NCI-H2171 (cell line): ENCODE measurements around the gene PIGV.
"Not testable (repeated sequence)": the region's sequence is repeated elsewhere in the genome, so short reads cannot be mapped to it uniquely, and the experiment has no call there.

Source experiments
- DNase-seq: peaks from one replicate; lab custom pipeline; 2025; lab: John Stamatoyannopoulos, UW

Gene PIGV

DNA sequence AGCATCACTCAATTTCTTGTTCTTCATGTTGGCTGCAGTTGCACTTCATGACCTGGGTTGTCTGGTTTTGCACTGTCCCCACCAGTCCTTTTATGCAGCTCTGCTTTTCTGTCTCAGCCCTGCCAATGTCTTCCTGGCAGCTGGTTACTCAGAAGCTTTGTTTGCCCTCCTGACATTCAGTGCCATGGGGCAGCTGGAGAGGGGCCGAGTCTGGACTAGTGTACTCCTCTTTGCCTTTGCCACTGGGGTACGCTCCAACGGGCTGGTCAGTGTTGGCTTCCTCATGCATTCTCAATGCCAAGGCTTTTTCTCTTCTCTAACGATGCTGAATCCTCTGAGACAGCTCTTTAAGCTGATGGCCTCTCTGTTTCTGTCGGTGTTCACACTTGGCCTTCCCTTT is 6.6 kb downstream of the PIGV start:
- no peak for DNase-seq

DNA sequence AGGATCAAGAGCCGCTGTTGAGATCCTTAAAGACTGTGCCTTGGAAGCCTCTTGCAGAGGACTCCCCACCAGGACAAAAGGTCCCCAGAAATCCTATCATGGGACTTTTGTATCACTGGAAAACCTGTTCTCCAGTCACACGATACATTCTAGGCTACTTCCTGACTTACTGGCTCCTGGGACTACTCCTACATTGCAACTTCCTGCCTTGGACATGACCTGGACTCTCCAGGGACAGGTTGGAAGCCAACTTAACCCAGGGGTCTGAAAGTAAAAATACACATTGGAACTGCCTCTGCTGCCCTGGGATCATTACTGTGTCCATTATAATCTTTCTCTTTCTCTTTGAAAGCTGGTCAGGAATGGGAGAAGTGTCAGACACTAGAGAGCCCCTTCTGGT is 9.9 kb downstream of the PIGV start:
- no peak for DNase-seq

DNA sequence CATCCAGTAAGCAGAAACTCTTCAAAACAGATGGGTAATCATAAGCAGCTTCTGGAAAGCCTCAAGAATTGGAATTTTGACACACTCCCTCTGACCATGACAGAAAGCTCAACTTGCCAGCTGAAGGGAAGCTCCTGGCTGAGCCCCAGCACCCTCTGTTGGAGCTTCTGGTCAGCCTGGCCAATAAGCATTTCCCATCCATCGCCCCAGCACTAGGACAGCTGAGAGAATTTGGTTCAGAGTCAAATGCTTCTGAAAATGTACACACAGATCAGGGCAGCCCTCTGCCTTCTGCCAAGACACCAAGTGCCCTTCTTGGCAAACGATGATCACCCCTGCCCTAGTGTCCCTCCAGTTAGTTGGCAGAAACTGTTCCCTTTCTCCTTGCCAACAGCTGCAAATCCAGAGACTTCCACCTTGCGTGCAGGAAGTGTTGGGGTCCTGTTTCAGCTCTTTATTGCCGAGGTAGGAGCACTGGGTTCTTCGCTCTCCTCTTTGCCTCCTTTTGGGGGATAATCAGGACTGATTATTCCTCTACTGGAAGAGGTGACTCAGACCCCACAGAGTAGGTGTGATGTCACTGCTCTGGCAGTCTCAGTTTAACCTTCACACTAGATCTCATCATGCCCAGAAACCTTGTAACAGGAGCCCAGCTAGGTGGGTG is 11.9 kb downstream of the PIGV start:
- DNase-seq: no peak

DNA sequence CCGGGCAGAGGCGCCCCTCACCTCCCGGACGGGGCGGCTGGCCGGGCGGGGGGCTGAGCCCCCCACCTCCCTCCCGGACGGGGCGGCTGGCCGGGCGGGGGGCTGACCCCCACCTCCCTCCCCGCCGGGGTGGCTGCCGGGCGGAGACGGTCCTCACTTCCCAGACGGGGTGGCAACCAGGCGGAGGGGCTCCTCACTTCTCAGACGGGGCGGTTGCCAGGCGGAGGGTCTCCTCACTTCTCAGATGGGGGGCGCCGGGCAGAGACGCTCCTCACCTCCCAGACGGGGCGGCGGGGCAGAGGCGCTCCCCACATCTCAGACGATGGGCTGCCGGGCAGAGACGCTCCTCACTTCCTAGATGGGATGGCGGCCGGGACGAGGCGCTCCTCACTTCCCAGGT is 16.2 kb downstream of the PIGV start:
- DNase-seq: not testable (repeated sequence)

DNA sequence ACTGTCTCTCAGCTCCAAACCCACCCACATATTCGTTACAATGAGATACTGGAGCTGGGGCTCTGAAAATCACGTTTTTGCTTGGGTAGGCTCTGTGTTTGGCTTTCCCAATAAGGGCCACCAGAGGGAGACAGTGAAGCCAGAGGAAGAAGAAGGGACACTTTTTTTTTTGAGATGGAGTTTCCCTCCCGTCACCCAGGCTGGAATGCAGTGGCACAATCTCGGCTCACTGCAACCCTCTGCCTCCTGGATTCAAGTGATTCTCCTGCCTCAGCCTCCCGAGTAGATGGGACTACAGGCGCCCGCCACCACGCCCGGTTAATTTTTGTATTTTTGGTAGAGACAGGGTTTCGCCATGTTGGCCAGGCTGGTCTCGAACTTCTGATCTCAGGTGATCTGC is 22.4 kb downstream of the PIGV start:
- peak; percentile 72 for DNase-seq

DNA sequence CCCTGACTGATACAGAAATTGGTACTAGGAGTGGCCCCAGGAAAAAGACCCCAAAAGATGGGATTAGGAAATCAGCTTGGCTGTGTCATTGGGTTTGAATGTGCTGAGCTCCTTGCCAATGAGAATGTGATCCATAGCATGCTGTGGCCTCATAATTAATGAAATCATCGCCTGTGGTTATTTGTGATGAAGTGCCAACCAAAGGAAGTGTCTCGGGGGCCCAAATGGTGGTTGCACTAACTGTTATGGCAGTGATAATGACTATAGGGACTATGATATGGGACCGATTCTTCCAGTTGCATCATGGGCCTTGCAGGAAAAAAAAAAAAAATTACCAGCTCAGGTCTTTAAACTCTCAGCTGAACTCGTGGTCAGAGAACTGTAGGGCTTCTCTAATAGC is 23.3 kb downstream of the PIGV start:
- DNase-seq: no peak

DNA sequence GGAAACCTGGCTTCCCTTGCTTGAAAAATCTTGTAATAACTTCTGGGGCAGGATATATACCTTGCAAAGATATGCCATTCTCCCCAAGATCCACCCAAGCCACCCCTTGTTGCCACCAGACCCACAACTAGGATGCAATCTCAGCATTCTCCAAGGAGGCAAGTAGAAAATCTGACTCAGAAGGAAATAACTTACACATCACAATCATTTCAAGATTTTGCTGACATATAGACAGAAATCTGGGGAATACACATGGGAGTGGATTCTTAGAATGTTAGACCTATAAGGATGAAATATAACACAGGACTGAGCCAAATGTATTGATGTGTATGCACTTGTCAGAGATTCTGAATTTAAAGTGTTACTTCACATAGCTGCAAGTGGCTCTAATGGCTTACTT is 24.0 kb downstream of the PIGV start:
- no peak for DNase-seq

DNA sequence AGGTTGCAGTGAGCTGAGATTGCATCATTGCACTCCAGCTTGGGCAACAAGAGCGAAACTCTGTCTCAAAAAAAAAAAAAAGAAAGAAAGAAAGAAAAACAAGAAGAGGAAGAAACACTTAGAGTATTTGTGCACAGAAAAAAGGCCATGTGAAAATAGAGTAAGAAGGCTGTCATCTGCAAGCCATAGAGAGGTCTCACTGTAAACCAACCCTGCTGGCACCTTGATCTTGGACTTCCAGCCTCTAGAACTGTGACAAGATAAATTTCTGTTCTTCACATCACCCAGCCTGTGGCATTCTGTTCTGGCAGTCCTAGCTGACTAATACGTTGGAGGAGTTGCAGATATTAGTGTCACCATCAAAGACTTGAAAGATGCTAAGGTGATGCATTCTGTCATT is 26.6 kb downstream of the PIGV start:
- DNase-seq: no peak

DNA sequence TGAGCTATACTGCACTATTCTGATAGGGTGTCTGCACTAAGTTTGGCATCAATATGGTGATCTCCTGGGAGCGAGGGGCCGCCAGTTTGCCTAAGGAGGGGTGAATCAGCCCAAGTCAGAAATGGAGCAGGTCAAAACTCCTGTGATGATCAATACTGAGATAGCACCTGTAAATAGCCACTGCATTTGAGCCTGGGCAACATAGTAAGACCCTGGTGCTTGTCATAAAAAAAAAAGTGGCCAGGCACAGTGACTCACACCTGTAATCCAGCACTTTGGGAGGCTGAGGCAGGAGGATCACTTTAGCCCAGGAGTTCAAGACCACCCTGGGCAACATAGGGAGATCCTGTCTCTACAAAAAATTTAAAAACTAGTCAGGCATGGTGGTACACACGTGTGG is 27.1 kb downstream of the PIGV start:
- no peak for DNase-seq

DNA sequence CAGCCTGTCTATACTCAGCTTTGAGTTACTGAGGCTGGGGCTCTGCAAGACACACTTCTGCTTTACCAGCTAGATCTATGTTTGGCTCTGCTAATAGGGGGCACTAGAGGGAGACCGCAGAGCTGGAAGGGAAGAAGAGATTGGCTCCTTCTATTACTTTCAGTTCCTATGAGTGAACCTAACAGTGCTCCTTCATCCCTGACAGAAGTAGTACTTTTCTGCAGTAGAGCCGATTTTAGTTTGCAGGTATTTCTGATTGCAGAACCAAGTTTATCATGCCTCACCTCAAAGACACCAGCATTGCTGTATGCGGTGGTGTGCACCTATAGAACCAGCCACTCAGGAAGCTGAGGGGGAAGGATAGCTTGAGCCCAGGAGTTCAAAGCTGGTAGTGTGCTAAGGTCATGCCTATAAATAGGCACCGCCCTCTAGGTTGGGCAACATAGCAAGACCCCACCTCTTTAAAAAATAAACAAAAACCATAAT is 33.1 kb downstream of the PIGV start:
- DNase-seq: no peak

DNA sequence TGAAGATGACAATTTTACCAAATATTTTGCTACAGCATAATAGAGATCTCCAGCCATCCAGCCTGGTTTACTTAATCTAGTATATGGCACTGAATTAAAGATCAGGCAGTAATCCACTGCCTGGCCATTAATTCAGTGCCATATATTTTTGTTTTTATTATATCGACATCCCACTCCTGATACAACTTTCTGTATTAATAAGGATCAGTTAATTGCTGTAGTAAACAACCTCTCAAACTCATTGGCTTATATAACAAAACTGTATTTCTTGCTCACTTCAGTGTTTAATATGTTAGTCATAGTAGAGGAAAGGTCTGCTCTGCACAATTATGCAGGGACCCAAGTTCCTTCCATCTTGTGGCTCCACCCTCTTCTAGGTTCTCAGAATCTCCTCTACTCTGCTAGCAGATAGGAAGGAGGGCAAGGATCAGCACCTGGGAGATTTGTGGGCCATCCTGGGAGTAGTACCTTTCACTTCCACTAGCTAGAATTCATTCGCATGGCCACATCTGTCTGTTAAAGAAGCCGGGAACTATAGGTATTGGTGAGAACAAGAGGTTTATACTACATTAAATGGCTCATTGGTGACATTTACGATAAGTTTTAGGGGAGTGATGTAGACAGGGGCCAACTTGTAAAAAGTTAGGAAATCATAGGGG is 35.1 kb downstream of the PIGV start:
- no peak for DNase-seq

DNA sequence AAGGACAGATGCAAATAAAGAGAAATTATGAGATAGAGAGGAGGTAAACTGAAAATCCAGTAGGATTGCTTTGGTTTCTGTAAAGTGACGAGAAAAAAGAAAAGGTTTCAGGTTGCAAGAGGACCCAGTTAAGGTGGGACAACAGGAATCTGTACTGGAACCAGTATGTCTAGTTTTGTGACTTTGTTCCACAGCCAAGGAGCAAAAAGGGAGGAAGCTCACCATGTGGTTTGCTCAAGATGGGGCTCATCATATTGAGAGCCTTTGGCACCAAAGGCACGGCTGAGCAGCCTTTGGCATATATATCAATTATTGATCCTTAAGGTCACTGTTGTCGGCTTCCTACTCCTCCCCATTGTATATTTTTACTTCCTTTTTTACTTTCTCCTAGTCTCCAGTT is 37.0 kb downstream of the PIGV start:
- no peak for DNase-seq

DNA sequence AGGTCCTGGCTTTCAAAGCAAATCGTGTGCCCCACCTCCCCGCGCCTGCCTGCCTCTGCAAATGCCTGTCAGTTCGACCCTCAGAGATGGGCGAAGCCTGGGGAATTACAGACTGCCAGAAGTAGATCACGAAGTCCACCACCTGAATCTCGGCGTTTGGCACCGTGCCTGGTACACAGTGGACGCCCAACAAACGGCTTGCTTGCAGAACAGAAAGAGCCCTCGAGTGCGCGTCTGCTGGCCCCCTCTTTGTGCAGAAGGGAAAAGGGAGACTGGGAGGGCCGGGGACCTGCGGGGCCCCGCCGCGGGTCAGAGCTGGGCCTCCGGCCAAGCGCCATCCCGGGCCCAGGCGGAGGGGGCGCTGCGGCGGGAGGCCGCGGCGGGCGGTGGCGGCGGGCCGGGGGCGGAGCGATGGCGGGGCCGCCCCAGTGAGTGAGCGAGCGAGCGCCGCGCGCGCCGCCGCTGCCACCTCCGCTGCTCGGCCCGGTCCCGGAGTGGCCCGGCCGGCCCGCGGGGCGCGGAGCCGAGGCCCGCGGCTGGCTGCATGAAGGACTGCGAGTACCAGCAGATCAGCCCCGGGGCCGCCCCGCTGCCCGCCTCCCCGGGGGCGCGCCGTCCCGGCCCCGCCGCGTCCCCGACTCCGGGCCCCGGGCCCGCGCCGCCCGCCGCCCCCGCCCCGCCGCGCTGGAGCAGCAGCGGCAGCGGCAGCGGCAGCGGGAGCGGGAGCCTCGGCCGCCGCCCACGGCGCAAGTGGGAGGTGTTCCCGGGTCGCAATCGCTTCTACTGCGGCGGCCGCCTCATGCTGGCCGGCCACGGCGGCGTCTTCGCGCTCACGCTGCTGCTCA is 38.7 kb downstream of the PIGV start, which contains the start of gene ZDHHC18:
Gene ZDHHC18 (plus strand): TSS at position 428 of the 845 bp plus-strand sequence. CDS start 117 bp downstream, at position 545.
- DNase-seq: peak; percentile 42

DNA sequence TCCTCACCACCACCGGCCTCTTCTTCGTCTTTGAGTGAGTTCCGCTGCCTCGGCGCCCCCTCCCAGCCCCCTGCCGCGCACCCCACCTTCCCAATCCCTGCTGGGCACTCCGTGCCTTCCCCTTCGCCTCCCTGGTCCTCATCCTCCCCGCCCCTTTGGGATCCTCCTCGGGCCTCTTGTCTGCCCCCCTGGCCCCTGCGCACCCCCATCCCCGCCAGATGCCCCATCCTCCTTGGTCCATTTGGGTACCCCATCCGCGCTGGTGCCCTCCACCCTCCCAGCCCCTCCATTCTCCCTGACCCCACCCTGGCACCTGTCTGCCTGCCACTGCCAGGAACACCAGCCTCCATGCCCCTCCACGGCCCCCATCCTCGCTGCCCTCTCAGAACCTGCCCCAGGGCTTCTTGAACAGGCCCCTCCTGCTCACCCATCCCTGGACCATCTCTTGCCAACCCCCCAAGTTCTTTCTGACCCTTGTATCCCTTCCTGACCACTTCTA is 39.4 kb downstream of the PIGV start:
- no peak for DNase-seq

DNA sequence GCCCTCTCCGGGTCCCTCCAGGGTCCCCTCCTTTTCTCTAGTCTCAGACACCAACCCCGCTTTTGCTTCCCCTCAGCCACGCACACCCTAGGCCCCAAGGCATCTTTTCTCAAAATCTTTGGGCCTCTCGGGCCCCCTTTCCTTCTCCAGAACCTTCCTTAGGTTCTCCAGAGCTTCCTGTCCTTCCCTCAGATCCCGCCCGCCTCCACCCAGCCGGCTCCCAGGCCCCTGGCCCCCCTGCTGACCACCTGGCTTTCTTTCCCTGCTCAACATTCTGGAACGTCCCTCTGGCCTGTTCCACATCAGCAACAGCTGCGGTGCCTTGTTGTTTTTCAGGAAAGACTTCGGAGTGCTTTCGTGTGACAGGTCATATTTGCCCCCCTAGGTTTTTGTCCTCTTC is 39.9 kb downstream of the PIGV start:
- DNase-seq: no peak

DNA sequence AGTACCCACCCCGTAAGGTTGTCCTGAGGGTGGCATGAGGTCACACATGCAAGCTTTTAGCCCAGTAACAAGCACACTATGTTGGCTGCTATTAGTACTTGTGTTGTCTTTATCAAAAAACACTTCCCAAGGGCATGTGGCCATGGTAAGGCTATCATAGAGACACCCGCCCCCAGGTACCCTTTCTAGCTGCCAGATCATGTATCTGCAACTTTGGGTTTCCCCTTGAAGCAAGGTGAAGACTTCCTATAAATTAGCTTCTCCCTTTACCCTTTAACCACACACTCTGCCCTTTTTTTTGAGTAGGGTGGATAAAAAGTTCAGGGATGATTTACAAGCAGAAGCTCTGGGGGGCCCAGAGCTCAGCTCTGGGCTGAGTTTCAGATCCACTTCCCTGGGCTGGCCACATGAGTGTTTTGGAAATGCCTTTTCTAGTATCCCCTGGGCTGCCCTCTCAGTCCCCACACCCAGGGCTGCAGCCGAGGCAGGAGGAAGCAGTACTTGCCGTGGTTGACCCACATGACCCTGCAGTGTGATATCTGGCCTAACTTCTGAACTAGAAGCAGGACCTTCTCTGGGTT is 40.8 kb downstream of the PIGV start:
- no peak for DNase-seq

DNA sequence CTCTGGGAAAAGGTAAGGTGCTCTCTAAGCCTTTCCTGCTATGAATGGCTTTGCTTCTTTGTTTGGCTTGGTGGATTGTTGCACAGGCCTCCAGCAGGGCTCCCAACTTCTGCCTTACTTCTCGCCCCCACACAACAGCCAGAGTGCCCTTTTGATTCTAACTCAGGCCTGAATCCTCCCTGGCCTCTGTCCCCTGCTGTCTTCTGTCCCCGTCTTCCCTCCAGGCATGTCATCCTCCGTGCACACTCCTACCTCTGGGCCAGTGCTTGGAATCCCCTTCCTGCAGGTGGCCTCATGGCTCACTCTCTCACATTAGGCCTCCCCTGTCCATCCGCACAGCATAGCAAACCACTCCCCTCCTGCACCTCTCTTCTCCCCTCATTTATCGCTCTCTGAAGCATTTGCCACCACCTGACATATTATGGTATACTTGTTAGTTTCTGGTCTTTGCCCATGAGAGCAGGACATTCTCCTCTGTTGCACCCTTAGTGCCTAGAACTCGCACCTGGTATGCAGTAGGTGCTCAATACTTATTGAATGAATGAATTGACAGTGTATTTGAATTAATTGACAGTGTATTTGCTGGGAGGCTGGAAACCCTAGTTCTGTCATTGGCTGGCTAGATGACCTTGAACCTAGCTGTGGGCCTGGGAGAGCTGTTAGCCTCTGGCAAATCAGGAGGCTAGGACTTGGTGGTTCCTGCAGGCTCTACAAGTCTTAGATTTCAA is 41.6 kb downstream of the PIGV start:
- DNase-seq: no peak

DNA sequence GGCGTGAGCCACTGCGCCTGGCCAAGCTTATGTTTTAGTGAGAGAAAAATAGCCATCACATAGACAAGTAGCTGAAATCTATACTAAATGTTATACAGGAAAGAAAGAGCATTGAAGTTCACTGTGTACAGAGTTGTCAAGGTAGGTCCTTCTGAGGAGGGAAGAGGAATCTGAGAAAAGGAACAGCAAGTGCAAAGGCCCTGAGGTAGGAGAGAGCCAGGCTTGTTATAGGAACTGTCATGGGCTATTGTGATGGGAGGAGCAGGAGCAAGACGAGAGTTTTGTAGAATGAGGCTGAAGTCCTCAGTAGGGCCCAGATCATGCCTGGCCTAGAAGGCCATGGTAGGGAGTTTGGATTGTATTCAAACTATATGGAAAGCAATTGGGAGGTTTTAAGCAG is 43.3 kb downstream of the PIGV start:
- DNase-seq: no peak

DNA sequence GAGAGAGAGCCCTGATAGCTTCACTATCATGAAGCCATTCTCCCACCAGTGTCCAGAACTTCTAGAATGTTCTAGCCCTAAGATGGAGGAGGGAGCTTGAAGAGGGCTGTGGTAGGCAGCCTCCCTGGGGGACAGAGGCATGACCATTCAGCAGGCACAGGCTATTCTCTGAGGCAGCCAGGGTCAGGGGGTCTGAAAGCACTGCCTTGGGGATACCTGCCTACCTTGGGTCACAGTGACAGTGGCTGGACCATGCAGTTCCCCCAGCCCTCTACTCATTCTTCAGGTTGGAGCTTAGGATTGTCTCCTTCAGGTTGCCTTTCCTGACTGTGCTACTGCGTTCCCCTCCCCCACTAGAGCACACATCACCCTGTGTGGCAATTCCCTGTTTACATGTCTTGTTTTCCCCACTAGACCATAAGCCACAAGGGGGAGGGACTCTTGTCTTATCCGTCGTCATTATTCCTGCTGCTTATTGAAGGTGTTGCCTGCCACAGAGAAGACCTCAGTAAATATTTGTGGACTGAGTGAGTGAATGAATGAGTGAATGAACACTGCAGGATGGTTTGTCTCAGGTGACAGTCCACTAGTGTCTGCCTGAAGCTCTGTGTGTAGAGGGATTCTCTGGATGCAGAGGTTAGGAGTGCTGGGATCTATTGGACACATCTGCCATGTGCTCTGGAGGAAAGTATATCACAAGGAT is 43.9 kb downstream of the PIGV start:
- DNase-seq: no peak

DNA sequence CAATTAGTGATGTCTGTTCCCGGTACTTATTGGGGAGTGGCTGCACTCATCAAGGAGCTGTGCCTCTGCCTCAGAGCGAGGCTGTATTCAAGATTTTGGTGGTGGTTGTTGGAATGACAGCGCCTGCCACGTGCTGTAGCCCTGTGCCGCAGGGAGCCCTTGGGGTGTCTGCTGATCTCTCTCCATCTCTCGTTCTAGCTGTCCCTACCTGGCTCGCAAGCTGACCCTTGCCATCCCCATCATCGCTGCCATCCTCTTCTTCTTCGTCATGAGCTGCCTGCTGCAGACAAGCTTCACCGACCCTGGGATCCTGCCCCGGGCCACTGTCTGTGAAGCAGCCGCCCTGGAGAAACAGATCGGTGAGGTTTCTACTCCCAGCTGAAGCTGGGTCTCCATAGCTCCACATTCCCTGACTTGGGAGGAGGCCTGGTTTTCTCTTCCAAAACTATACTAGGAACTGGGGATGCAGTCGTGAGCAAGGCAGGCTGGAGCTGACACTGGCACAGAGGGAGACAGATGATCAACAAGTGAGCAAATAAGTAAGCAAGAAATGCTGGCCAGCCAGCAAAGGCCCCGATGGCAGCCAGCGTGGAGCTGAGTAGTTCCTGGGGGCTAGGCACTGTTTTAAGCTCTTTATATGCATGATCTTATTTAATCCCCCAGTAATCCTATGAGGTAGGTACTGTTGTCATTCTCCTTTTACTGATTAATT is 44.7 kb downstream of the PIGV start:
- DNase-seq: no peak
